HCT116 (cell line): Measurements from ENCODE around the gene DCBLD2. TPM values are rescaled to one million over a fixed set of nuclear protein-coding genes. Genes with fewer than 3 reads are reported as not detected.

Source experiments
- ATAC-seq: fragments of 200-7000 bp; cut with Tn5 transposase; 2 replicates; pipeline ENCODE4 v1.9.1; 2020; ENCODE audit warnings: mild to moderate bottlenecking, moderate library complexity
- BruUV-seq: library from RNA; stranded (reverse); fragments of 400-500 nt; replicated peaks from 2 replicates; lab custom pipeline; 2021; lab: Mats Ljungman, UMichigan
- CTCF ChIA-PET: fragments of 300-600 bp; sonication (Branson Sonifier 250); formaldehyde crosslinking; loops from one replicate; lab custom pipeline; 2021; ENCODE audit warnings: antibody characterized with exemption; lab: Charles Lee
- POLR2A ChIA-PET: fragments of 300-600, 350-600 bp; sonication (Branson Sonifier 250); formaldehyde crosslinking; loops from one replicate; lab custom pipeline; 2021; ENCODE audit warnings: antibody characterized with exemption; lab: Charles Lee
- RAD21 ChIA-PET, 2 experiments: fragments of 300-600 bp; sonication (Branson Sonifier 250); formaldehyde crosslinking; loops; one replicate each; lab custom pipeline; 2023; ENCODE audit warnings: low total read pairs in 2 of 2; ENCODE audit not compliant: uncharacterized antibody in 2 of 2, unreplicated experiment in 2 of 2, low non-redundant PET in 1 of 2; lab: Charles Lee
- DNase-seq: peaks from one replicate; pipeline ENCODE4 v3.0.0-alpha.2; 2010; ENCODE audit warnings: low read depth, low spot score
- H2AFZ ChIP-seq: fragments of 200-600 bp; shearing (Covaris generic), sonication (generic); 2 replicates; pipeline ENCODE4 v1.6.1; 2017; ENCODE audit warnings: low read depth, mixed run types, mixed read lengths, antibody characterized with exemption, low read length; ENCODE audit not compliant: poor library complexity, severe bottlenecking
- H3K27ac ChIP-seq: 2 replicates; pipeline ENCODE4 v1.5.1; 2012; ENCODE audit warnings: low read depth, low read length
- H3K27me3 ChIP-seq: fragments of 200-600 bp; sonication (generic); 2 replicates; pipeline ENCODE4 v1.6.1; 2016; ENCODE audit warnings: mixed run types, low read length, mixed read lengths; ENCODE audit not compliant: insufficient read depth
- H3K36me3 ChIP-seq, 2 experiments: fragments of 200-500 bp in 1 of 2; fragments of 200-600 bp in 1 of 2; sonication (Bioruptor generic) in 1 of 2; sonication (generic) in 1 of 2; 2 replicates each; pipeline versions ENCODE4 v1.5.1 to v1.6.1; 2014 to 2016; ENCODE audit warnings: low read length in 2 of 2, inconsistent platforms in 1 of 2, mixed read lengths in 1 of 2, mixed run types in 1 of 2; ENCODE audit not compliant: insufficient read depth in 2 of 2, control insufficient read depth in 1 of 2
- H3K4me1 ChIP-seq, 2 experiments: fragments of 200-600 bp in 1 of 2; sonication (generic) in 1 of 2; 2 replicates each; pipeline versions ENCODE4 v1.5.1 to v1.6.1; 2012 to 2017; ENCODE audit warnings: low read length in 2 of 2, inconsistent platforms in 1 of 2, mild to moderate bottlenecking in 1 of 2, mixed read lengths in 1 of 2, mixed run types in 1 of 2, moderate library complexity in 1 of 2; ENCODE audit not compliant: insufficient read depth in 2 of 2, control insufficient read depth in 1 of 2
- H3K4me2 ChIP-seq: fragments of 200-600 bp; sonication (generic); 2 replicates; pipeline ENCODE4 v1.6.1; 2017; ENCODE audit warnings: mixed run types, low read length, mixed read lengths
- H3K4me3 ChIP-seq, 2 experiments: fragments of 200-600 bp in 1 of 2; sonication (generic) in 1 of 2; replicated peaks in 1 of 2; 2 replicates each; pipeline ENCODE4 v1.5.1; 2011 to 2016; ENCODE audit warnings: low read length in 2 of 2, control low read depth in 1 of 2, low read depth in 1 of 2, mild to moderate bottlenecking in 1 of 2, mixed read lengths in 1 of 2, mixed run types in 1 of 2
- H3K79me2 ChIP-seq: fragments of 200-600 bp; sonication (generic); 2 replicates; pipeline ENCODE4 v1.6.1; 2017; ENCODE audit warnings: mild to moderate bottlenecking, mixed run types, low read length, moderate library complexity, mixed read lengths; ENCODE audit not compliant: insufficient read depth
- H3K9ac ChIP-seq: fragments of 200-600 bp; sonication (generic); 2 replicates; pipeline ENCODE4 v1.6.1; 2016; ENCODE audit warnings: low read length, mixed read lengths
- H3K9me2 ChIP-seq: fragments of 200-600 bp; sonication (generic), shearing (Covaris generic); 2 replicates; pipeline ENCODE4 v1.6.1; 2017; ENCODE audit warnings: mixed run types, mild to moderate bottlenecking, moderate library complexity; ENCODE audit not compliant: insufficient read depth
- H3K9me3 ChIP-seq, 2 experiments: fragments of 200-500 bp in 1 of 2; fragments of 200-600 bp in 1 of 2; sonication (Bioruptor generic) in 1 of 2; sonication (generic) in 1 of 2; 2 replicates each; pipeline ENCODE4 v1.6.1; 2014 to 2017; ENCODE audit warnings: low read length in 2 of 2, mixed read lengths in 2 of 2, inconsistent platforms in 1 of 2, low read depth in 1 of 2, mild to moderate bottlenecking in 1 of 2, mixed run types in 1 of 2, moderate library complexity in 1 of 2; ENCODE audit not compliant: control insufficient read depth in 1 of 2, insufficient read depth in 1 of 2
- H4K20me1 ChIP-seq: fragments of 200-600 bp; sonication (generic), shearing (Covaris generic); 2 replicates; pipeline ENCODE4 v1.6.1; 2017; ENCODE audit warnings: mixed run types, mild to moderate bottlenecking, moderate library complexity; ENCODE audit not compliant: insufficient read depth
- ATF3 ChIP-seq: IDR thresholded peaks from 2 replicates; pipeline ENCODE4 v1.6.1; 2012
- CEBPB ChIP-seq: IDR thresholded peaks from 2 replicates; pipeline ENCODE4 v1.6.1; 2012; ENCODE audit warnings: low read depth
- CTCF ChIP-seq, 3 experiments: fragments of 200-600 bp in 1 of 3; sonication (generic) in 1 of 3; IDR thresholded peaks in 2 of 3; conservative IDR thresholded peaks in 1 of 3; 2 replicates each; pipeline ENCODE4 v1.5.1; 2012 to 2017; ENCODE audit warnings: low read depth in 2 of 3, low read length in 2 of 3, antibody characterized with exemption in 1 of 3, borderline replicate concordance in 1 of 3, control low read depth in 1 of 3, mild to moderate bottlenecking in 1 of 3, mixed read lengths in 1 of 3, mixed run types in 1 of 3, moderate library complexity in 1 of 3; ENCODE audit not compliant: insufficient read depth in 1 of 3
- EGR1 ChIP-seq: IDR thresholded peaks from 2 replicates; pipeline ENCODE4 v1.6.1; 2012; ENCODE audit warnings: low read depth
- ELF1 ChIP-seq: IDR thresholded peaks from 2 replicates; pipeline ENCODE4 v1.6.1; 2012; ENCODE audit warnings: low read depth, borderline replicate concordance
- EZH2 ChIP-seq: fragments of 200-600 bp; sonication (generic); IDR thresholded peaks from 2 replicates; pipeline ENCODE4 v1.6.1; 2017; ENCODE audit warnings: antibody characterized with exemption, mixed run types
- FOSL1 ChIP-seq: IDR thresholded peaks from 2 replicates; pipeline ENCODE4 v1.6.1; 2012; ENCODE audit warnings: low read depth
- MAX ChIP-seq: IDR thresholded peaks from 2 replicates; pipeline ENCODE4 v1.6.1; 2012
- POLR2A ChIP-seq: IDR thresholded peaks from 2 replicates; pipeline ENCODE4 v1.7.0; 2011; ENCODE audit warnings: borderline replicate concordance; ENCODE audit not compliant: insufficient read depth, insufficient read length; ENCODE audit errors: extremely low read depth
- SIN3A ChIP-seq: IDR thresholded peaks from 2 replicates; pipeline ENCODE4 v1.6.1; 2012; ENCODE audit warnings: low read depth
- SP1 ChIP-seq: IDR thresholded peaks from 2 replicates; pipeline ENCODE4 v1.6.1; 2012; ENCODE audit warnings: low read depth
- YY1 ChIP-seq: IDR thresholded peaks from 2 replicates; pipeline ENCODE4 v1.6.1; 2011; ENCODE audit warnings: low read length, low read depth, moderate library complexity, mild to moderate bottlenecking; ENCODE audit not compliant: insufficient replicate concordance; ENCODE audit errors: extremely low read depth
- ZFX ChIP-seq: fragments of 450-650 bp; IDR thresholded peaks from 2 replicates; pipeline ENCODE4 v1.6.1; 2017
- intact Hi-C: fragments of 100-400 bp; cut with micrococcal nuclease; formaldehyde crosslinking; loops from 2 replicates; pipeline ENCODE4 v1.10.0; 2022
- total RNA-seq: library from RNA; stranded (reverse); gene quantifications from one replicate; pipeline ENCODE4 v1.2.1, GENCODE V29; 2021; ENCODE audit not compliant: unreplicated experiment

DCBLD2 gene
- total RNA-seq, 1 experiment from 2014 or later = 532 TPM

- TF ChIP-seq EZH2 = no peak
These were observed 151.1 kb downstream of the DCBLD2 start (continued) for GRCh38 chr3:98750276-98750919.

- no peaks in the 10 kb centered on the region for H3K9me2 ChIP-seq
- no peak overlapping the region for H3K4me2 ChIP-seq
- H3K36me3 ChIP-seq = no peaks in the 10 kb centered on the region
- POLR2A ChIA-PET = interaction anchor here (1.8 kb wide), 1 partner anchor 15 kb away, joined by 4 read pairs; no protein-coding TSS in a partner anchor
- intact Hi-C loops = no loop called here
- no peak for TF ChIP-seq EGR1
- TF ChIP-seq ELF1 = no peak
- no peak for TF ChIP-seq YY1
- TF ChIP-seq ATF3 = no peak
- TF ChIP-seq CTCF (IDR thresholded peaks at IDR 0.05 in 2 of 3, conservative IDR thresholded peaks at IDR 0.05 in 1 of 3; ENCODE audit: borderline replicate concordance in 1 of 3, insufficient read depth in 1 of 3, low read depth in 2 of 3, low read length in 2 of 3) = no peak
- no peak for TF ChIP-seq SIN3A
- TF ChIP-seq FOSL1 = no peak
- no peak for TF ChIP-seq SP1
- no peak for TF ChIP-seq MAX
- no peak for TF ChIP-seq POLR2A
- no peak for TF ChIP-seq CEBPB
- no peak for TF ChIP-seq ZFX
- H3K27ac ChIP-seq = no peak overlapping the region
- ATAC-seq (no peak), DNase-seq (no peak)
- no peak overlapping the region for H2AFZ ChIP-seq
- H3K4me3 ChIP-seq = no peak overlapping the region
- BruUV-seq = no TSS peak
- H3K9me3 ChIP-seq = no peaks in the 10 kb centered on the region
- no peaks in the 10 kb centered on the region for H3K27me3 ChIP-seq
- H3K79me2 ChIP-seq = 0 out of 2 replicates have a peak, but pooled peaks cover 3% of the 10 kb centered on the region
- RAD21 ChIA-PET = interaction anchor here in 1 of 2 experiments (0.6 kb wide), 1 partner anchor 1274 kb away, joined by 8 read pairs; no protein-coding TSS in a partner anchor
- H4K20me1 ChIP-seq = no peaks in the 10 kb centered on the region
- CTCF ChIA-PET = interaction anchor here (1.0 kb wide), 1 partner anchor 12 kb away, joined by 3 read pairs; no protein-coding TSS in a partner anchor
- H3K4me1 ChIP-seq = peaks cover 0 to 10% of the 10 kb centered on the region in 2 experiments; a peak in 1 of 4 replicates
- H3K9ac ChIP-seq = no peak overlapping the region
These were observed 154.6 kb downstream of the DCBLD2 start for GRCh38 chr3:98746882-98747281.
